HEK293T (cell line): ENCODE results near the gene TCF12.
"Not testable (repeated sequence)": the region's sequence is repeated elsewhere in the genome, so short reads cannot be mapped to it uniquely, and the experiment has no call there.

Experiments used
- CTCF ChIA-PET: fragments of 350-600 bp; formaldehyde crosslinking; extraction: SDS; loops from one replicate; lab custom pipeline; 2021; ENCODE audit warnings: antibody characterized with exemption, inconsistent platforms; lab: Yijun Ruan, JAX
- POLR2A ChIA-PET: fragments of 350-600 bp; formaldehyde crosslinking; extraction: SDS; loops from one replicate; lab custom pipeline; 2020; ENCODE audit warnings: antibody characterized with exemption, inconsistent platforms; lab: Yijun Ruan, JAX
- DNase-seq: peaks from one replicate; pipeline ENCODE4 v3.0.0; 2012; ENCODE audit warnings: mixed read lengths; ENCODE audit errors: extremely low spot score
- ARNT ChIP-seq: fragments of 450-650 bp; IDR thresholded peaks from 2 replicates; pipeline ENCODE4 v1.6.1; 2017; ENCODE audit warnings: mild to moderate bottlenecking
- BHLHE40 ChIP-seq: fragments of 450-650 bp; IDR thresholded peaks from 2 replicates; pipeline ENCODE4 v1.6.1; 2016; ENCODE audit warnings: mild to moderate bottlenecking, moderate library complexity, borderline replicate concordance
- CTBP1 ChIP-seq: fragments of 450-650 bp; IDR thresholded peaks from 2 replicates; pipeline ENCODE4 v1.6.1; 2016; ENCODE audit warnings: borderline replicate concordance
- ELF4 ChIP-seq: fragments of 450-650 bp; IDR thresholded peaks from 2 replicates; pipeline ENCODE4 v1.6.1; 2017; ENCODE audit warnings: antibody characterized with exemption
- FOXA1 ChIP-seq: fragments of 450-650 bp; IDR thresholded peaks from 2 replicates; pipeline ENCODE4 v1.6.1; 2016; ENCODE audit warnings: mild to moderate bottlenecking
- FOXK2 ChIP-seq: fragments of 450-650 bp; IDR thresholded peaks from 2 replicates; pipeline ENCODE4 v1.6.1; 2016; ENCODE audit warnings: mild to moderate bottlenecking
- FOXM1 ChIP-seq: fragments of 450-650 bp; IDR thresholded peaks from 2 replicates; pipeline ENCODE4 v1.6.1; 2017; ENCODE audit warnings: mild to moderate bottlenecking, borderline replicate concordance
- HDGF ChIP-seq: fragments of 450-650 bp; IDR thresholded peaks from 2 replicates; pipeline ENCODE4 v1.6.1; 2017; ENCODE audit warnings: antibody characterized with exemption, borderline replicate concordance
- L3MBTL2 ChIP-seq: fragments of 450-650 bp; conservative IDR thresholded peaks from 2 replicates; pipeline ENCODE4 v1.6.1; 2016; ENCODE audit warnings: mild to moderate bottlenecking
- LEF1 ChIP-seq: fragments of 450-650 bp; IDR thresholded peaks from 2 replicates; pipeline ENCODE4 v1.6.1; 2017; ENCODE audit warnings: mild to moderate bottlenecking, borderline replicate concordance
- NFRKB ChIP-seq: fragments of 450-650 bp; IDR thresholded peaks from 2 replicates; pipeline ENCODE4 v1.6.1; 2016; ENCODE audit warnings: mild to moderate bottlenecking, moderate library complexity
- SP1 ChIP-seq: fragments of 450-650 bp; IDR thresholded peaks from 2 replicates; pipeline ENCODE4 v1.6.1; 2017
- SUZ12 ChIP-seq: fragments of 450-650 bp; IDR thresholded peaks from 2 replicates; pipeline ENCODE4 v1.6.1; 2016; ENCODE audit warnings: mild to moderate bottlenecking
- TARDBP ChIP-seq: fragments of 450-650 bp; IDR thresholded peaks from 2 replicates; pipeline ENCODE4 v1.6.1; 2016
- ZNF384 ChIP-seq: fragments of 450-650 bp; IDR thresholded peaks from 2 replicates; pipeline ENCODE4 v1.6.1; 2016
- TF ChIP-seq, protein P1 (sequence below): fragments of 450-650 bp; IDR thresholded peaks from 2 replicates; pipeline ENCODE4 v1.6.1; 2016

Gene TCF12

DNA sequence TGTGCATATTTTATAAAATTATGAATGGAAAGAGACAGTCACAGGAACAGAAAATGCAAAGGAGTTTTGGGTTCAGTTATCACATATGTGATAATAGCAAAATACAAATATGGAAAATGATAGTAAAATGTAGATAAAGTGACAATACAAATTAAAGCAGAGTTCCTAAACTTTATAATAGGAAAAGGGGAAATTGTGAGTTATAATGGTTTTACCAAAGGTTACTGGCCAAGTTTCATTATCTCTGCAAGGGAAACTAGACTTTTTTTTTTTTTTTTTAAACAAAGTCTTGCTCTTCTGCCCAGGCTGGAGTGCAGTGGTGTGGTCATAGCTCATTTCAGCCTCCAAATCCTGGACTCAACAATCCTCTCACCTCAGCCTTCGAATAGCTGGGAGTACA, 229.2 kb downstream of the TCF12 start:
- ChIA-PET POLR2A (no interaction called here), CTCF (interaction anchor here (0.7 to 4.6 kb wide), 5 partner anchors 13 to 213 kb away, joined by 3 to 30 read pairs (median 5); no protein-coding TSS in a partner anchor)
- no peak for TF ChIP-seq FOXK2
- TF ChIP-seq L3MBTL2: no peak
- TF ChIP-seq NFRKB: no peak
- TF ChIP-seq FOXM1: no peak
- DNase-seq: no peak

- TF ChIP-seq ARNT (no peak), CTBP1 (no peak), LEF1 (no peak), SP1 (no peak), TARDBP (no peak), FOXK2 (no peak), SUZ12 (no peak), NFRKB (no peak), BHLHE40 (no peak)
- TF ChIP-seq, protein P1, sequence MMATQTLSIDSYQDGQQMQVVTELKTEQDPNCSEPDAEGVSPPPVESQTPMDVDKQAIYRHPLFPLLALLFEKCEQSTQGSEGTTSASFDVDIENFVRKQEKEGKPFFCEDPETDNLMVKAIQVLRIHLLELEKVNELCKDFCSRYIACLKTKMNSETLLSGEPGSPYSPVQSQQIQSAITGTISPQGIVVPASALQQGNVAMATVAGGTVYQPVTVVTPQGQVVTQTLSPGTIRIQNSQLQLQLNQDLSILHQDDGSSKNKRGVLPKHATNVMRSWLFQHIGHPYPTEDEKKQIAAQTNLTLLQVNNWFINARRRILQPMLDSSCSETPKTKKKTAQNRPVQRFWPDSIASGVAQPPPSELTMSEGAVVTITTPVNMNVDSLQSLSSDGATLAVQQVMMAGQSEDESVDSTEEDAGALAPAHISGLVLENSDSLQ: no peak
- CTCF ChIA-PET: interaction anchor here (4.6 kb wide), 1 partner anchor 158 kb away, joined by 30 read pairs; no protein-coding TSS in a partner anchor
- POLR2A ChIA-PET: no interaction called here
- no peak for DNase-seq
Measured at GRCh38 chr15:57148262-57148661, 229.8 kb downstream of the TCF12 start.

- DNase-seq: no peak
- no peak for TF ChIP-seq L3MBTL2
- TF ChIP-seq, protein P1: no peak
- TF ChIP-seq FOXA1: no peak
- no peak for TF ChIP-seq SUZ12
- no peak for TF ChIP-seq HDGF
- TF ChIP-seq FOXK2: no peak
- no peak for TF ChIP-seq BHLHE40
- TF ChIP-seq LEF1: no peak
- TF ChIP-seq ARNT: no peak
- no peak for TF ChIP-seq TARDBP
- no peak for TF ChIP-seq FOXM1
- no peak for TF ChIP-seq CTBP1
- TF ChIP-seq ZNF384: no peak
- TF ChIP-seq ELF4: no peak
- TF ChIP-seq NFRKB: no peak
- no peak for TF ChIP-seq SP1
- POLR2A ChIA-PET: no interaction called here
- CTCF ChIA-PET: no interaction called here
Measured at GRCh38 chr15:57149196-57149595, 230.8 kb downstream of the TCF12 start.

DNA sequence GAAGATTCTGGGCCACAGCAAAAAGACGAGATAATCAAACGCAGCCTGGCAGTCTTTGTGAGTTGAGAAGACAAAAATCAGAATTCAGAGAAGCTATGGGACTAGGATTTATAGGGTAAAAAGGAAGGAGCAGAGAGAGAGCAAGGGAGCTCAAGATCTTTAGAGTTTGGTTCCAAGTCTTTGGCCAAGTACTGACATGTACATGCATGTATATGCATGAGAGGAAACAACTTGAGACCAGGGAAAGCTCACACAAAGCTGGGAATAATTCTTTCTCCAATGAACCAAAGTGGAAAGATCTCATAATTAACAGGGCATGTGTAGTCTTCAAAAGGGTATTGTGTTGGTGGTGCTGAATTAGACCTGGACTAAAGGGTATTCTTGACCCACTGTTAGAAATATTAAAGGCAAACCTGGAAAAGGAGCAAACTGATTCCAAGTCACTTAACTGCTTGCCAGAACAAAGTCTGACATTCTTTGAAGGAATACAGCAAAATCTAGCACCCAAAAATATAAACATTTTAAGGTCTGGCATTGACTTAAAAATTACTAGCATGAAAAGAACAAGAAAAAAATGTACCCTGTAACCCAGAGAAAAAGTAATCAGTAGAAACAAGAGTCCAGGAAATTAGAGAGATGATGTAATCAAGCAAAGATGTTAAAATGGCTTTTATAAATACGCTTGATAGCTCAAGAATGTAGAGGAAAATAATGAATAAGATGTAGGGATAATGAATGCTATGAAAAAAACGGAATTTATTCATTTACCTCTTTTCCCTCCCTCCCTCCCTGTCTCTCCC, 231.8 kb downstream of the TCF12 start:
- CTCF ChIA-PET: no interaction called here
- POLR2A ChIA-PET: no interaction called here
- DNase-seq: no peak
- TF ChIP-seq, protein P1: no peak
- TF ChIP-seq ARNT: no peak
- no peak for TF ChIP-seq FOXM1
- TF ChIP-seq FOXA1: no peak
- no peak for TF ChIP-seq L3MBTL2
- no peak for TF ChIP-seq CTBP1
- no peak for TF ChIP-seq SUZ12
- no peak for TF ChIP-seq TARDBP
- TF ChIP-seq FOXK2: no peak
- no peak for TF ChIP-seq LEF1
- no peak for TF ChIP-seq SP1
- TF ChIP-seq ZNF384: no peak
- no peak for TF ChIP-seq NFRKB
- no peak for TF ChIP-seq HDGF
- no peak for TF ChIP-seq BHLHE40
- TF ChIP-seq ELF4: no peak

DNA sequence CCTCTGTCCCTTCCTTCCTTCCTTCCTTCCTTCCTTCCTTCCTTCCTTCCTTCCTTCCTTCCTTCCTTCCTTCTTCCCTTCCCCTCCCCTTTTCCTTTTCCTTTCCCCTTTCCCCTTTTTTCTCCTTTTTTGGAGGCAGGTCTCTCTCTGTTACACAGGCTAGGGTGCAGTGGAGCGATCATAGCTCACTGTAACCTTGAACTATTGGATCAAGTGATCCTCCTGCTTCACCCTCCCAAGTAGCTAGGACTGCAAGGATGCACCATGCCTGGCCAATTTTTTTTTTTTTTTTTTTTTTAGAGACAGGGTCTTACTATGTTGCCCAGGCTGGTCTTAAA, 232.4 kb downstream of the TCF12 start:
- DNase-seq, CTCF ChIA-PET, POLR2A ChIA-PET: not testable (repeated sequence)

- ChIA-PET CTCF (no interaction called here), POLR2A (no interaction called here)
- no peak for DNase-seq
- TF ChIP-seq NFRKB: no peak
- no peak for TF ChIP-seq ELF4
- no peak for TF ChIP-seq LEF1
- TF ChIP-seq BHLHE40: no peak
- TF ChIP-seq ZNF384: no peak
- no peak for TF ChIP-seq HDGF
- no peak for TF ChIP-seq FOXM1
- no peak for TF ChIP-seq SUZ12
- no peak for TF ChIP-seq FOXK2
- no peak for TF ChIP-seq CTBP1
- TF ChIP-seq L3MBTL2: no peak
- no peak for TF ChIP-seq SP1
- TF ChIP-seq TARDBP: no peak
- no peak for TF ChIP-seq ARNT
- TF ChIP-seq, protein P1: no peak
- TF ChIP-seq FOXA1: no peak
Measured at GRCh38 chr15:57152133-57152532, 233.7 kb downstream of the TCF12 start.
